GM12878 (cell line): ENCODE measurements around the gene PRKCE. TPM values are rescaled to one million over a fixed set of nuclear protein-coding genes. Genes with fewer than 3 reads are reported as not detected.
A peak's percentile ranks its signal among the peaks of the same experiment; 100 is the strongest.

Experiments
- ASH2L ChIP-seq: fragments of 300-600, 200-600 bp; sonication (generic); IDR thresholded peaks from 2 replicates; pipeline ENCODE4 v1.6.1; 2017; ENCODE audit warnings: low read depth, mild to moderate bottlenecking, borderline replicate concordance
- BHLHE40 ChIP-seq, 2 experiments: fragments of 450-650 bp in 1 of 2; IDR thresholded peaks; 2 replicates each; pipeline ENCODE4 v1.6.1; 2011 to 2017; ENCODE audit warnings: low read depth in 2 of 2, borderline replicate concordance in 1 of 2, improper control_type of control experiment in 1 of 2, low read length in 1 of 2, mild to moderate bottlenecking in 1 of 2
- CBFB ChIP-seq: IDR thresholded peaks from 2 replicates; pipeline ENCODE4 v1.6.1; 2016; ENCODE audit warnings: antibody characterized with exemption, low read depth
- CBX5 ChIP-seq: sonication (generic); IDR thresholded peaks from 2 replicates; pipeline ENCODE4 v1.6.1; 2016; ENCODE audit warnings: low read depth, moderate library complexity, mild to moderate bottlenecking, inconsistent platforms
- FOXM1 ChIP-seq: IDR thresholded peaks from 2 replicates; pipeline ENCODE4 v1.6.1; 2012; ENCODE audit warnings: low read depth, mild to moderate bottlenecking, inconsistent platforms, low read length, moderate library complexity
- IKZF1 ChIP-seq: fragments of 450-650 bp; conservative IDR thresholded peaks from 2 replicates; pipeline ENCODE4 v1.6.1; 2017; ENCODE audit warnings: antibody characterized with exemption, mild to moderate bottlenecking
- IRF4 ChIP-seq: IDR thresholded peaks from 2 replicates; pipeline ENCODE4 v1.6.1; 2011; ENCODE audit warnings: low read depth, low read length
- JUNB ChIP-seq: IDR thresholded peaks from 2 replicates; pipeline ENCODE4 v1.6.1; 2016; ENCODE audit warnings: antibody characterized with exemption, mild to moderate bottlenecking
- JUND ChIP-seq: IDR thresholded peaks from 2 replicates; pipeline ENCODE4 v1.6.1; 2012; ENCODE audit warnings: low read depth, mild to moderate bottlenecking, low read length, improper control_type of control experiment, moderate library complexity
- MEF2A ChIP-seq: IDR thresholded peaks from 2 replicates; pipeline ENCODE4 v1.6.1; 2011; ENCODE audit warnings: low read depth, mild to moderate bottlenecking, low read length, moderate library complexity; ENCODE audit not compliant: insufficient read depth
- MTA2 ChIP-seq: fragments of 450-650 bp; IDR thresholded peaks from 2 replicates; pipeline ENCODE4 v1.6.1; 2016; ENCODE audit warnings: low read depth, mild to moderate bottlenecking, moderate library complexity
- NBN ChIP-seq: fragments of 450-650 bp; IDR thresholded peaks from 2 replicates; pipeline ENCODE4 v1.6.1; 2016
- NR2C2 ChIP-seq: IDR thresholded peaks from 2 replicates; pipeline ENCODE4 v1.6.1; 2011; ENCODE audit warnings: borderline replicate concordance, low read depth; ENCODE audit not compliant: control insufficient read depth, insufficient read length
- NR2F1 ChIP-seq: fragments of 450-650 bp; conservative IDR thresholded peaks from 2 replicates; pipeline ENCODE4 v1.6.1; 2017; ENCODE audit warnings: mild to moderate bottlenecking
- POLR2AphosphoS2 ChIP-seq: IDR thresholded peaks from 2 replicates; pipeline ENCODE4 v1.6.1; 2011; ENCODE audit warnings: low read depth, mild to moderate bottlenecking, low read length, improper control_type of control experiment, moderate library complexity
- POLR2AphosphoS5 ChIP-seq: IDR thresholded peaks from 2 replicates; pipeline ENCODE4 v1.6.1; 2011; ENCODE audit warnings: mild to moderate bottlenecking, low read length, inconsistent platforms
- POU2F2 ChIP-seq: IDR thresholded peaks from 3 replicates; pipeline ENCODE4 v1.6.1; 2011; ENCODE audit warnings: low read depth, mild to moderate bottlenecking, low read length, borderline replicate concordance
- RAD21 ChIP-seq: IDR thresholded peaks from 2 replicates; pipeline ENCODE4 v1.6.1; 2011; ENCODE audit warnings: mild to moderate bottlenecking, low read depth, low read length, moderate library complexity; ENCODE audit not compliant: insufficient read depth
- RCOR1 ChIP-seq: conservative IDR thresholded peaks from 2 replicates; pipeline ENCODE4 v1.6.1; 2012; ENCODE audit warnings: low read depth, low read length, improper control_type of control experiment
- RUNX3 ChIP-seq: IDR thresholded peaks from 2 replicates; pipeline ENCODE4 v1.6.1; 2012; ENCODE audit warnings: low read length, inconsistent platforms
- SPI1 ChIP-seq: IDR thresholded peaks from 2 replicates; pipeline ENCODE4 v1.6.1; 2011; ENCODE audit warnings: low read depth, mild to moderate bottlenecking, low read length, moderate library complexity, borderline replicate concordance; ENCODE audit not compliant: insufficient read depth
- TCF7 ChIP-seq: IDR thresholded peaks from 2 replicates; pipeline ENCODE4 v1.6.1; 2014; ENCODE audit warnings: antibody characterized with exemption, borderline replicate concordance
- YY1 ChIP-seq: IDR thresholded peaks from 2 replicates; pipeline ENCODE4 v1.6.1; 2011; ENCODE audit warnings: low read depth, mild to moderate bottlenecking, low read length
- polyA plus RNA-seq, 11 experiments: library from polyadenylated mRNA; depleted of rRNA in 4 of 11; unstranded in 6 of 11; stranded (reverse) in 5 of 11; fragments of >200 nt; fragmentation: Nextera tagmentation in 4 of 11; fragmentation: Illumina TruSeq in 1 of 11; extraction: Ambion mirVana in 4 of 11; extraction: Trizol in 1 of 11; gene quantifications; 1 replicate in 1 of 11; 2 replicates in 10 of 11; pipeline versions ENCODE4 v1.2.1 to v1.2.3, GENCODE V29; 2011 to 2016; ENCODE audit warnings: inconsistent platforms in 2 of 11, missing spikeins in 2 of 11, low read depth in 1 of 11
- total RNA-seq, 4 experiments: library from RNA; depleted of rRNA in 3 of 4; stranded (reverse); fragments of >200 nt in 3 of 4; fragmentation: Illumina TruSeq in 1 of 4; extraction: Trizol in 1 of 4; gene quantifications; 2 replicates each; pipeline versions ENCODE4 v1.2.1 to v1.2.3, GENCODE V29; 2013 to 2021
- TF ChIP-seq, protein P1 (sequence below): fragments of 450-650 bp; formaldehyde crosslinking; IDR thresholded peaks from 2 replicates; pipeline ENCODE4 v1.5.0; 2022; ENCODE audit warnings: mild to moderate bottlenecking, missing genetic modification characterization
- TF ChIP-seq, protein P2 (sequence below): fragments of 450-650 bp; formaldehyde crosslinking; IDR thresholded peaks from 2 replicates; pipeline ENCODE4 v1.4.0; 2022; ENCODE audit warnings: mild to moderate bottlenecking, moderate library complexity

PRKCE gene
- total and polyA plus RNA-seq, 10 of the 15 experiments (the other 5 are each of a cell fraction or from before 2014, with no cell fraction given): 2.6 to 28.2 (median 11.3) TPM

DNA sequence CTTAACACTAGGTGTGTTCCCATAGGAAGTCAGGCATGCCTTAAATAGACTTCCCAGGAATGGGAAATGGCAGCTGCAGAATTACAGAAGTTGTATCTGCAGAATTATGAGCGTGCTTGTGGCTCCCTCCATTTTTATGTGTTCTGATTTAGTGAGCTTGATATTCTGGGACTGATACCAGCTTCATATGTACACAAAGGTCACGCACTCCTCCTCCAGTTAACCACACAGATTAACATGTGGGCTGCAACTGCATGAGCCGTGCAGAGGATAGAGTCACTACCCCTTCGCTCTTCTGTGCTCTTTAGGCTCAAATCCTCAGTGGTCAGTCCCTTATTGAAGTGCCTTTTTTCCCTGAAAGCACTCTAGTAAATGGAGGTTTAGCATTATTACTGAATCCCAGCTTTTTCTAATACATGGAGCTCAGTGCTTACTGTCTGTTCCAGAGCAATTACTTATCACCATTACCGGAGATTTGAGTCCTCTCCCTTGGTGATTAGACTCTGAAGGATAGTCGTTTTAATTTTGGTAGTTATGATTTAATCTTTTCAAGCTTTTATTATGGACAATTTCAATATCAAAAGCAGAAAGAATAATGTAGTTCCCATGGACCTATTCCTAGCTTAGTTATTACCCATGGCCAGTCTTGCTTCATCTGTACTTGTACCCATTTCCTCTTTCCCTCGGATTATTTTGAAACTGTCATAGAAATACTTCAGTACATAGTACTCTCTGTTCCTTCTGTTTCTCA lies 238.3 kb downstream of the PRKCE start (continued):
- TF ChIP-seq MEF2A (0 out of 2 replicates have a peak, but pooled peaks have one; percentile 4), NR2C2 (no peak), FOXM1 (peak; percentile 58), NBN (no peak), MTA2 (0 out of 2 replicates have a peak, but pooled peaks have one; percentile 10), BHLHE40 (IDR thresholded peaks at IDR 0.05; ENCODE audit: borderline replicate concordance in 1 of 2, low read depth in 2 of 2, low read length in 1 of 2) (peak; percentile 35 to 58; a peak in 1 of 4 replicates), RAD21 (peak; percentile 21; the same call in 1 of the 2 replicates), POLR2AphosphoS2 (no peak), RCOR1 (no peak), SPI1 (peak; percentile 88), IRF4 (no peak), YY1 (0 out of 2 replicates have a peak, but pooled peaks have one; percentile 41), JUNB (0 out of 2 replicates have a peak, but pooled peaks have one; percentile 6), CBX5 (peak; percentile 15; the same call in 1 of the 2 replicates), RUNX3 (peak; percentile 91), JUND (no peak), CBFB (peak; percentile 41; the same call in 1 of the 2 replicates), NR2F1 (peak; percentile 94), ASH2L (no peak), POLR2AphosphoS5 (0 out of 2 replicates have a peak, but pooled peaks have one; percentile 7), POU2F2 (peak; percentile 58; the same call in 1 of the 3 replicates), TCF7 (no peak), IKZF1 (0 out of 2 replicates have a peak, but pooled peaks have one; percentile 18)
- TF ChIP-seq, protein P1, sequence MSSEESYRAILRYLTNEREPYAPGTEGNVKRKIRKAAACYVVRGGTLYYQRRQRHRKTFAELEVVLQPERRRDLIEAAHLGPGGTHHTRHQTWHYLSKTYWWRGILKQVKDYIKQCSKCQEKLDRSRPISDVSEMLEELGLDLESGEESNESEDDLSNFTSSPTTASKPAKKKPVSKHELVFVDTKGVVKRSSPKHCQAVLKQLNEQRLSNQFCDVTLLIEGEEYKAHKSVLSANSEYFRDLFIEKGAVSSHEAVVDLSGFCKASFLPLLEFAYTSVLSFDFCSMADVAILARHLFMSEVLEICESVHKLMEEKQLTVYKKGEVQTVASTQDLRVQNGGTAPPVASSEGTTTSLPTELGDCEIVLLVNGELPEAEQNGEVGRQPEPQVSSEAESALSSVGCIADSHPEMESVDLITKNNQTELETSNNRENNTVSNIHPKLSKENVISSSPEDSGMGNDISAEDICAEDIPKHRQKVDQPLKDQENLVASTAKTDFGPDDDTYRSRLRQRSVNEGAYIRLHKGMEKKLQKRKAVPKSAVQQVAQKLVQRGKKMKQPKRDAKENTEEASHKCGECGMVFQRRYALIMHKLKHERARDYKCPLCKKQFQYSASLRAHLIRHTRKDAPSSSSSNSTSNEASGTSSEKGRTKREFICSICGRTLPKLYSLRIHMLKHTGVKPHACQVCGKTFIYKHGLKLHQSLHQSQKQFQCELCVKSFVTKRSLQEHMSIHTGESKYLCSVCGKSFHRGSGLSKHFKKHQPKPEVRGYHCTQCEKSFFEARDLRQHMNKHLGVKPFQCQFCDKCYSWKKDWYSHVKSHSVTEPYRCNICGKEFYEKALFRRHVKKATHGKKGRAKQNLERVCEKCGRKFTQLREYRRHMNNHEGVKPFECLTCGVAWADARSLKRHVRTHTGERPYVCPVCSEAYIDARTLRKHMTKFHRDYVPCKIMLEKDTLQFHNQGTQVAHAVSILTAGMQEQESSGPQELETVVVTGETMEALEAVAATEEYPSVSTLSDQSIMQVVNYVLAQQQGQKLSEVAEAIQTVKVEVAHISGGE (CRISPR knock-in tag): no peak
- TF ChIP-seq, protein P2, sequence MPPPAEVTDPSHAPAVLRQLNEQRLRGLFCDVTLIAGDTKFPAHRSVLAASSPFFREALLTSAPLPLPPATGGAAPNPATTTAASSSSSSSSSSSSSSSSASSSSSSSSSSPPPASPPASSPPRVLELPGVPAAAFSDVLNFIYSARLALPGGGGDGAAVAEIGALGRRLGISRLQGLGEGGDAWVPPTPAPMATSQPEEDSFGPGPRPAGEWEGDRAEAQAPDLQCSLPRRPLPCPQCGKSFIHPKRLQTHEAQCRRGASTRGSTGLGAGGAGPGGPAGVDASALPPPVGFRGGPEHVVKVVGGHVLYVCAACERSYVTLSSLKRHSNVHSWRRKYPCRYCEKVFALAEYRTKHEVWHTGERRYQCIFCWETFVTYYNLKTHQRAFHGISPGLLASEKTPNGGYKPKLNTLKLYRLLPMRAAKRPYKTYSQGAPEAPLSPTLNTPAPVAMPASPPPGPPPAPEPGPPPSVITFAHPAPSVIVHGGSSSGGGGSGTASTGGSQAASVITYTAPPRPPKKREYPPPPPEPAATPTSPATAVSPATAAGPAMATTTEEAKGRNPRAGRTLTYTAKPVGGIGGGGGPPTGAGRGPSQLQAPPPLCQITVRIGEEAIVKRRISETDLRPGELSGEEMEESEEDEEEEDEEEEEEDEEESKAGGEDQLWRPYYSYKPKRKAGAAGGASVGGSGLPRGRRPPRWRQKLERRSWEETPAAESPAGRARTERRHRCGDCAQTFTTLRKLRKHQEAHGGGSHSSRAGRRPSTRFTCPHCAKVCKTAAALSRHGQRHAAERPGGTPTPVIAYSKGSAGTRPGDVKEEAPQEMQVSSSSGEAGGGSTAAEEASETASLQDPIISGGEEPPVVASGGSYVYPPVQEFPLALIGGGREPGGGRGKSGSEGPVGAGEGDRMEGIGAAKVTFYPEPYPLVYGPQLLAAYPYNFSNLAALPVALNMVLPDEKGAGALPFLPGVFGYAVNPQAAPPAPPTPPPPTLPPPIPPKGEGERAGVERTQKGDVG: no peak
